Brain pericyte (primary cell): Measurements from ENCODE around the gene B3GNT3.
A peak's percentile ranks its signal among the peaks of the same experiment; 100 is the strongest.

Experiments
- DNase-seq: peaks from one replicate; pipeline ENCODE4 v3.0.0-alpha.2; 2012; ENCODE audit warnings: low read depth, low spot score

The B3GNT3 gene

GRCh38 chr19:17832443-17833208, 37.7 kb downstream of the B3GNT3 start:
- no peak for DNase-seq

- no peak for DNase-seq
Measured at GRCh38 chr19:17834350-17835181, 39.6 kb downstream of the B3GNT3 start.

GRCh38 chr19:17835182-17836006, 40.5 kb downstream of the B3GNT3 start:
- no peak for DNase-seq

- no peak for DNase-seq
Measured at GRCh38 chr19:17836530-17836929, 41.6 kb downstream of the B3GNT3 start.

GRCh38 chr19:17837972-17838371, 43.0 kb downstream of the B3GNT3 start:
- DNase-seq = no peak

GRCh38 chr19:17840019-17840418, 45.1 kb downstream of the B3GNT3 start:
- DNase-seq = no peak

- no peak for DNase-seq
Measured at GRCh38 chr19:17841371-17841809, 46.5 kb downstream of the B3GNT3 start.

GRCh38 chr19:17841810-17842662, 47.1 kb downstream of the B3GNT3 start:
- peak; percentile 41 for DNase-seq

- DNase-seq = no peak
Measured at GRCh38 chr19:17842663-17843291, 47.8 kb downstream of the B3GNT3 start.

GRCh38 chr19:17843292-17843827, 48.4 kb downstream of the B3GNT3 start:
- no peak for DNase-seq

- DNase-seq = no peak
Measured at GRCh38 chr19:17843908-17844490, 49.1 kb downstream of the B3GNT3 start.

GRCh38 chr19:17846146-17846545, 51.2 kb downstream of the B3GNT3 start:
- DNase-seq = no peak

- no peak for DNase-seq
Measured at GRCh38 chr19:17847538-17848366, 52.8 kb downstream of the B3GNT3 start, which contains the start of gene JAK3. Gene JAK3, minus strand, starts transcription at chr19:17847982. Its CDS starts 3,565 bp downstream, at chr19:17844417.

GRCh38 chr19:17848595-17849292, 53.8 kb downstream of the B3GNT3 start:
- DNase-seq = no peak

- DNase-seq = no peak
Measured at GRCh38 chr19:17854061-17854460, 59.1 kb downstream of the B3GNT3 start.

- no peak for DNase-seq
Measured at GRCh38 chr19:17855280-17856152, 60.6 kb downstream of the B3GNT3 start.
